Karpas-422 (cell line): ENCODE data around the gene CHI3L1. TPM values are rescaled to one million over a fixed set of nuclear protein-coding genes. Genes with fewer than 3 reads are reported as not detected.
"Not testable (repeated sequence)": the region's sequence is repeated elsewhere in the genome, so short reads cannot be mapped to it uniquely, and the experiment has no call there.

Source experiments
- DNase-seq: peaks from one replicate; pipeline ENCODE4 v3.0.0-alpha.2; 2015
- H2AFZ ChIP-seq: fragments of 200-600 bp; sonication (generic); 2 replicates; pipeline ENCODE4 v1.6.1; 2014; ENCODE audit warnings: antibody characterized with exemption, low read length, mixed read lengths
- H3K27ac ChIP-seq: fragments of 200-600 bp; sonication (generic); 2 replicates; pipeline ENCODE4 v1.5.1; 2014; ENCODE audit warnings: mild to moderate bottlenecking, low read length, moderate library complexity
- H3K27me3 ChIP-seq: fragments of 200-600 bp; sonication (generic); 2 replicates; pipeline ENCODE4 v1.6.1; 2014; ENCODE audit warnings: low read length, mixed read lengths
- H3K36me3 ChIP-seq: fragments of 200-600 bp; sonication (generic); 2 replicates; pipeline ENCODE4 v1.6.1; 2014; ENCODE audit warnings: low read length, mixed read lengths; ENCODE audit not compliant: insufficient read depth
- H3K4me1 ChIP-seq: fragments of 200-600 bp; sonication (generic); 2 replicates; pipeline ENCODE4 v1.6.1; 2014; ENCODE audit warnings: mild to moderate bottlenecking, low read length, mixed read lengths
- H3K4me2 ChIP-seq: fragments of 200-600 bp; sonication (generic); 2 replicates; pipeline ENCODE4 v1.6.1; 2014; ENCODE audit warnings: low read length, low read depth, mild to moderate bottlenecking; ENCODE audit not compliant: poor library complexity, severe bottlenecking
- H3K4me3 ChIP-seq: fragments of 200-600 bp; sonication (generic); 2 replicates; pipeline ENCODE4 v1.5.1; 2014; ENCODE audit warnings: mild to moderate bottlenecking, antibody characterized with exemption, low read length, mixed read lengths
- H3K79me2 ChIP-seq: fragments of 200-600 bp; sonication (generic); 2 replicates; pipeline ENCODE4 v1.6.1; 2014; ENCODE audit warnings: mild to moderate bottlenecking, low read length, mixed read lengths
- H3K9ac ChIP-seq: fragments of 200-600 bp; sonication (generic); 2 replicates; pipeline ENCODE4 v1.6.0; 2014; ENCODE audit warnings: low read length
- H3K9me2 ChIP-seq: fragments of 200-600 bp; sonication (generic), shearing (Covaris generic); replicated peaks from 2 replicates; pipeline ENCODE4 v1.6.0; 2014; ENCODE audit warnings: mild to moderate bottlenecking, low read length, moderate library complexity; ENCODE audit not compliant: insufficient read depth
- H3K9me3 ChIP-seq: fragments of 300-700, 200-600 bp; sonication (generic); 2 replicates; pipeline ENCODE4 v1.6.1; 2014; ENCODE audit warnings: low read length, mixed read lengths
- H4K20me1 ChIP-seq: fragments of 200-600 bp; sonication (generic); 2 replicates; pipeline ENCODE4 v1.6.1; 2014; ENCODE audit warnings: mild to moderate bottlenecking, antibody characterized with exemption, low read length, low read depth; ENCODE audit not compliant: insufficient read depth
- total RNA-seq: library from RNA; depleted of rRNA; stranded (reverse); fragments of >200 nt; shearing (Covaris generic); gene quantifications from 2 replicates; pipeline ENCODE4 v1.2.3, GENCODE V29; 2014; ENCODE audit warnings: low replicate concordance; rRNA removed

Gene CHI3L1
- 5.4 and 10.1 TPM in 2 replicates for total RNA-seq

DNA sequence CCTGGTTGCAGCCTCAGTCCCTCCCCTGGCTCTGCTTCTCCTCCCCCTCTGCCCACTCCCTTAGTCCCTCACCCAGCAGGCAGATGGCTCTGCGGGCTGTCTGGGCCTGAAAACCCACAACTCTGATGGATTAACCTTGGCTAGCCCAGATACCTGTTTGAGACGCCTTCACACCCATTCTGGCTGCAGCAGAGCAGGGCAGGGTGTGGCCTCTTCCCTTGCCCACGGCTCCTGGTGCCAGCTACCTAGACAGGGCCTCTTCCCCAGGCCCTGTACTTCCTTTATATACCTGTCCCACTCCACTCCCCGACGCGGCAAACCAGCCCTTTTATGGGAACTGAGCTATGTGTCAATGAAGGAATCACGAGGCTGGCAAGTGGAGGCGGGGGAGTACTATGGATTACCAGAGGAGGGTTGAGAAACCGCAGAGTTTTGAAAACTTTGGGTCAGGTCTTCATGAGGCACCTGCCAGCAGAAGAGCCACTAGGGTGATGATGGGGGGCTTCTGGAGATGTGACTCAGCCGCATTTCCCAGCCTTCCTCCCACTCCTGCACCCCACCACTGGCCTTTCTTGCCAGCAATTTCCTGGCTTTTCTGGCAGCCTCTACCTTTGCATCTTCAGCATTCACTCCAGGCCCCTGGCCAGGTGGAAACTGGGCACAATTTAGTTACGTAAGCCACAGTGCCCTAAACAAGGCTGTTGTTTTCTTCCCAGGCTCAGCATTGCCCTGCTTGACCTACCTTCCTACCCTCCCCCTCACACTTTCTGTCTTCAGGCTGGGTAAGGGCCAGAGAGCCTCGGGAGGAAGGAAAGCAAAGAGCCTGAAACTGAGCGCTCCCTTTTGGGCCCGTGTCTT is at the start of gene CHI3L1:
Gene CHI3L1 (minus strand): TSS at position 259 of the 858 bp plus-strand sequence. CDS start 81 bp downstream, at position 178.
- no peaks in the 10 kb centered on the region for H3K9me2 ChIP-seq
- H3K27me3 ChIP-seq: no peaks in the 10 kb centered on the region
- H3K36me3 ChIP-seq: no peaks in the 10 kb centered on the region
- H3K4me2 ChIP-seq: peak within 1 kb of the TSS; percentile 3
- H3K9me3 ChIP-seq: no peaks in the 10 kb centered on the region
- no peaks in the 10 kb centered on the region for H4K20me1 ChIP-seq
- no peak within 1 kb of the TSS for H3K4me3 ChIP-seq
- no peaks in the 10 kb centered on the region for H3K79me2 ChIP-seq
- H3K9ac ChIP-seq: peak within 1 kb of the TSS; percentile 11
- peaks cover 67% of the 10 kb centered on the region for H3K4me1 ChIP-seq
- H2AFZ ChIP-seq: peak within 1 kb of the TSS; percentile 57
- DNase-seq: peak; percentile 40
- peak within 1 kb of the TSS; percentile 90 for H3K27ac ChIP-seq

DNA sequence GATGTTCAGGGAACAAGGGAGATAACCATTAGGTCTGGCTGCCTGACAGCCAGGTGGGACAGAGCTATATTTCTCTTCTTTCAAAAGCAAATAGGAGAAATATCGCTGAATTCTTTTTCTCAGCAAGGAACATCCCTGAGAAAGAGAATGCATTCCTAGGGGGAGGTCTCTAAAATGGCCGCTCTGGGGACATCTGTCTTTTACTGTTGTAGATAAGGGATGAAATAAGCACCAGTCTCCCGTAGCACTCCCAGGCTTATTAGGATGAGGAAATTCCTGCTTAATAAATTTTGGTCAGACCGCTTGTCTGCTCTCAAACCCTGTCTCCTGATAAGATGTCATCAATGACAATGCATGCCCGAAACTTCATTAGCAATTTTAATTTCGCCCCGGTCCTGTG is 48.4 kb upstream of the CHI3L1 start:
- not testable (repeated sequence) for H4K20me1 ChIP-seq, DNase-seq, H3K27ac ChIP-seq, H3K4me3 ChIP-seq, H3K9me2 ChIP-seq, H3K27me3 ChIP-seq, H3K4me1 ChIP-seq, H3K4me2 ChIP-seq, H3K9ac ChIP-seq, H3K36me3 ChIP-seq, H2AFZ ChIP-seq, H3K9me3 ChIP-seq, H3K79me2 ChIP-seq

DNA sequence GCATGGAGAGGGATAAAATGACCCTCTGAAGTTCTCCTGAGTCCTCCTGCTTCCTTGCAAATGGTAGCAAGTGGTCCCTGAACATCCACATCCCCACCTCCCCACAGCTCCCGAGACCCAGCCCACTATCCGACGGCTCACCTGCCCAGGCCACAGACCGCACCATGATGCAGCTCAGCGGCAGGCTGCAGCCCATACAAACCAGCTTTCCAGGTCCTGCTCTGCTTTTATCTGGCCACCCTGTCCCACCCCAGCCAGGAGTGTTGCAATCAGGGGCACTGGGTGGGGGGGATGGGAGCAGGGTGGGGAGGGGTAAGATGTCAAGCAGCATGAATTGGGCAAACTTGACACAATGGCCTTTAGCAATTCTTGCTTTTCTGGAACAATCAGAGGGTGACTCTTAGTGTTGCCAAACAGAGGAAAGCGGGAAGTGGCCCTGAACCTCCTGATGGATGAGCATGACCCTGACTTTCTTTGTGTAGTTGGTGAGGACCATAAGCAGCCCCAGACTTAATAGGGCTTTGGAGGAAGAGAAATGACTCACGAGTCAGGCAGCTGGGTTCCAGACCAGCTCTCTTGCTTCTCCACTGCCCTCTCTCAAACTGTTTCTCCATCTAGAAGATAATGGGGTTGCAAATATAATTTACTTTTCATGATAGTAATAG is 43.1 kb upstream of the CHI3L1 start, which contains the start of gene CHIT1:
Gene CHIT1 (minus strand): TSS at position 203 of the 665 bp plus-strand sequence. CDS start 37 bp downstream, at position 166.
- Histone ChIP-seq H3K9me2 (no peaks in the 10 kb centered on the region), H2AFZ (no peak within 1 kb of the TSS), H3K9me3 (peaks cover 4% of the 10 kb centered on the region; the same call in 1 of the 2 replicates), H3K4me1 (no peaks in the 10 kb centered on the region), H3K27me3 (no peaks in the 10 kb centered on the region; the same call in 1 of the 2 replicates), H3K4me2 (no peak within 1 kb of the TSS), H3K36me3 (no peaks in the 10 kb centered on the region), H3K27ac (no peak within 1 kb of the TSS), H3K4me3 (no peak within 1 kb of the TSS), H4K20me1 (no peaks in the 10 kb centered on the region), H3K79me2 (no peaks in the 10 kb centered on the region), H3K9ac (no peak within 1 kb of the TSS)
- DNase-seq: no peak

DNA sequence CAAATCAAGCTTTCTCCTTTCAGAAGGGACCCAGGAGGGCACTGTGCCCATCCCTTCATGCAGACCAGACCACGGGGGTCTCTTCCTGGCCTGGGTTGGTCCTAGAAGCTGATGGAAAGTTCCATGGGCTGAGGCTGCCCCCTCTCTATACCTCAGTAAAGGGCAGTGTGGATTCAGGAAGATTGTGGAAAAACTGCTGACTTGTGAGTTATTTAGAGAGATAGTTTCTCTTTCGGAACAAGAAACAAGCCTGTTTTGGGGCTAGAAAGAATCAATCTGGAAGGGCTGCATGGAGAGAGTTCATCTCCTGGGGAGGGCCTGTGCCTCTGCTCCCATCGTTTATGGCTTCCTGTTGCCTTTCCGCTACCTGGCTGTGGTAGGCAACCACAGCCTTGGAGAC is 42.2 kb upstream of the CHI3L1 start:
- Histone ChIP-seq H3K4me3 (no peak overlapping the region), H3K9ac (no peak overlapping the region), H3K4me2 (no peak overlapping the region), H3K9me2 (no peaks in the 10 kb centered on the region), H3K27me3 (no peaks in the 10 kb centered on the region; the same call in 1 of the 2 replicates), H3K36me3 (no peaks in the 10 kb centered on the region), H3K79me2 (no peaks in the 10 kb centered on the region), H4K20me1 (no peaks in the 10 kb centered on the region), H3K27ac (no peak overlapping the region), H2AFZ (no peak overlapping the region), H3K9me3 (no peaks in the 10 kb centered on the region), H3K4me1 (no peaks in the 10 kb centered on the region)
- DNase-seq: no peak

DNA sequence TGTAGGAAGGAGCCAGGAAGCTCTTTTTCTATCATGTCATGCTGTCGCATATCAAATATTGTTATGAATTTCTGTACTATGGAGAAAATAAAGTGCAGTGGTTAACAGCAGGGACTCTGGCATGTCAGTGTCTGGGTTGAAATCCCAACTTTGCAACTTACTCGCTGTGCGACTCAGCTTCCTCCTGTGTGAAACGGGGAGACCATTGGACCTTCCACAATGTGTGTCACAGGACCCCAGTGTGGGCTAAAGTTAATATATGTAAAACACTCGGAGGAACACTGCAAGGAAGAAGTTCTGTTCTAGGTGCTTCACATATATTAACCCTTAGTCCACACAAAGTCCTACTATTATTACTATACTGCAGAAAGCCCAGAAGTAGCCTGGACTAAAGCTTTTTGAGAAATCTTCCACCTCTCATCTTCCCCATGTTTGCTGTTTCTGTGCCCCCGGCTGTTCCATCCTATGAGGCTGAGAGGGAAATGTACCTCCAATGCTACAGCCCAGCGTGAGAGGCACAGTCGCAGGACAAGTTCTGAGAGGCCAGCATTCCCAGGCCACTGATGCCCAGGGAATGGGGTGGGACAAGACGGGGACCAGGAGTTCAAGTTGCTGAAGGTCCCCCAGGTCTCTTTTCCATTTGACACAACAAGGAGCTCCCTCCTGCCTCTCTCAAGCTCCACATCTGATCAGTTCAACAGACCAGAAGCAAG is 41.0 kb upstream of the CHI3L1 start:
- Histone ChIP-seq H3K9ac (no peak overlapping the region), H3K4me2 (no peak overlapping the region), H3K4me3 (no peak overlapping the region), H3K4me1 (no peaks in the 10 kb centered on the region), H4K20me1 (no peaks in the 10 kb centered on the region), H3K27me3 (no peaks in the 10 kb centered on the region), H2AFZ (no peak overlapping the region), H3K36me3 (no peaks in the 10 kb centered on the region), H3K27ac (no peak overlapping the region), H3K9me2 (no peaks in the 10 kb centered on the region), H3K9me3 (no peaks in the 10 kb centered on the region), H3K79me2 (no peaks in the 10 kb centered on the region)
- DNase-seq: no peak

DNA sequence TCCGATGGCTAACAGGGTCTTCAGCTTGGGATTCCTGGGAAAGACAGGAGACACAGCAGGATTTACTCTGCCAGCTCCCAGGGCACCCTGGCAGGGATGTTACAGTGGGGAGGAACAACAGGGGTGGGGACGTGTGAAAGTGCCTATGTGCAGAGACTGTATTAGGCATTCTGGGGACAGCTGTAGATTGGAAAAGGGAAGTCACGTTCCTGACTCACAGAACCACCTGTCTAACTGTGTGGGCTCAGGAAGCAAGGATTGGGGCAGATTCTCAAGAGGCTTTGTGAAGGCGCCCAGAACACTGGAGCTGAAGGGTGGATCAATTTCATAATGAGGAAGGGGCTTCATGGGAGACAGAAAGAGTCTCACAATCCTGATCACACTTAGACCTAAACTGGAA is 38.6 kb upstream of the CHI3L1 start:
- H3K36me3 ChIP-seq: no peaks in the 10 kb centered on the region
- DNase-seq: no peak
- H2AFZ ChIP-seq: no peak overlapping the region
- H3K4me3 ChIP-seq: no peak overlapping the region
- H3K9me2 ChIP-seq: no peaks in the 10 kb centered on the region
- no peaks in the 10 kb centered on the region for H3K79me2 ChIP-seq
- H3K4me1 ChIP-seq: no peaks in the 10 kb centered on the region
- no peaks in the 10 kb centered on the region for H3K9me3 ChIP-seq
- no peaks in the 10 kb centered on the region for H4K20me1 ChIP-seq
- H3K27ac ChIP-seq: no peak overlapping the region
- no peaks in the 10 kb centered on the region for H3K27me3 ChIP-seq
- no peak overlapping the region for H3K9ac ChIP-seq
- H3K4me2 ChIP-seq: no peak overlapping the region

DNA sequence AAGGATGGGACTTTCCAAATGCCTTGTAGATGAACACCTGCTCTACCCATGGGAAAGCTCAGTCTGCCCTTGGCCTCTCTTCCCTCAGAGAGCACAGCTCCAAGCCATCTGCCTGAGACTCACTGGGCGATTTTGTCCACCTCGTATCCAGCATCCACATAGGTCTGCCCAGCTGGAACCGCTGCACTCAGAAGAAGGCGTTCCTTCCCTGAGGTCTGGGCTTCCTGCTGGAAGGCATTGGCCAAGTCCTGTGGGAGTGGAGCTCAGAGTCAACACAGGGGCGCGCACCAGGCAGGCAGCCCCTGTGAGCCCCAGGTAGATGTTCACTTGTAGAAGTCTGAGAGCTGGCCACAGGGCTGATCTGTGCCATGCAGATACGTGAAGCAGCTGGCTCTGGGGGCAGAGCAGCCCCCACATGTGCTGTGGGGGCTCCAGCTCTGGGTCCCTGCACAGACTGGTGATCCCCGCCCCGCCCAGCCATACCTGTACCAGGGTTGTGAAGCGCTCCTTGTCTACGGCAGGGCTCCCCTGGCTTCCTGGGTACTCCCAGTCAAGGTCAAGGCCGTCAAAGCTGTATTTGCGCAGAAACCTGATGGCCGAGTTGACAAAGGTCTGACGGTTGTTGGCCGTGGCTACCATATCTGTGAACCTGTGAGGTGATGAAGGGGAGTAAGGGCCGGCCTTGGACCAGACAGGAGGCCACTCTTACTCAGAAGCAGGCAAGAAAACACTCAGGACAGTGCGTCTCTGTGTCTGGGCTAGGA is 36.7 kb upstream of the CHI3L1 start:
- Histone ChIP-seq H3K36me3 (no peaks in the 10 kb centered on the region), H3K9me2 (no peaks in the 10 kb centered on the region), H3K9me3 (no peaks in the 10 kb centered on the region), H4K20me1 (no peaks in the 10 kb centered on the region), H3K4me2 (no peak overlapping the region), H3K27me3 (no peaks in the 10 kb centered on the region), H3K9ac (no peak overlapping the region), H3K27ac (no peak overlapping the region), H3K4me3 (no peak overlapping the region), H2AFZ (no peak overlapping the region), H3K79me2 (no peaks in the 10 kb centered on the region), H3K4me1 (no peaks in the 10 kb centered on the region)
- no peak for DNase-seq
